Measurements from ENCODE around the gene RAC2. TPM values are rescaled to one million over a fixed set of nuclear protein-coding genes. Genes with fewer than 3 reads are reported as not detected.

RAC2 gene
- total and polyA plus RNA-seq, 2 of the 8 experiments (the other 6 are each of a cell fraction or from before 2014, with no cell fraction given) = 2.3 to 4.3 TPM

DNA sequence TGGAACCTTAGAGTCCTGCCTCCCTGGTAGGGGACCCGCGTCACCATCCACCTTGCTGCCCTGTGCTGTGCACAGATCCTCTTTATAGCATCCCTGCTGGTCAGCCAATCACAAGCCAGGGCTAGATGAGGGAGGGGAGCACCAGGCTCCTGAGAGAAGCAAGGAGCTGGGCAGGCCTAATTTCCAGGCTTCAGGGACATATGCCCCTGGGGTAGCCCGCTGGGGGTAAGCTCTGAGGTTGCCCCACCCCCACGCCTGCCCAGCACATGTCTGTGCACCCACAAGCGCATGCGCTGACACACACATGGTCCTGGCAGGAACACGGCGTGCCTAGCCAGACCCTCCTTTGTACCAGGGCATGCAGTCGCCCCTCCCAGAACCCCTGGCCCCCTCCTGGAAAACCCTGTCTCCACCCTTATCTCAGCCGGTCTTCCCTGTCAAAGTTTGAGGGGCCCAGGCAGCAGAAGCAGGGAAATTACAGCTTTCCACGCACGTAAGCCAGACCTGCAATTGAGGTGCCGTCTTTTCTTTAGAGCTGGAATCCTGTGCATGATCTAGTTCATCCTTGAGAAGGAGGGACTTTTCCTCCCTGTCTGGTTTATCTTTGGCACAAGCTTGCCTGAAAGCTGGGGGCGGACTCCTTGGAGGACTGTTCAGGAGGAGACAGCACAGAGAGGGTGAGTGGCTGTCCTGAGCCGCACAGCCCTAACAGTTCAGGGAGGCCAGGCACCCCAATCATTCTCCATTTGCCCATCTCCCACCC is 33.8 kb downstream of the RAC2 start (continued):
- no peak for TF ChIP-seq SIN3A (conservative IDR thresholded peaks at IDR 0.05 in 1 of 2, IDR thresholded peaks at IDR 0.05 in 1 of 2; ENCODE audit: low read depth in 1 of 2, low read length in 2 of 2)
- no peak for TF ChIP-seq HDAC6 (IDR thresholded peaks at IDR 0.05; ENCODE audit: low read depth, low read length)
- no peak for TF ChIP-seq FOSL1 (IDR thresholded peaks at IDR 0.05; ENCODE audit: insufficient read depth, low read depth, low read length)
- no peak for TF ChIP-seq ZNF274 (IDR thresholded peaks at IDR 0.05; ENCODE audit: borderline replicate concordance, extremely low read depth, low read length)
